Islet of Langerhans (tissue), 1 donor: ENCODE data around the gene PDE6B.
"Not testable (repeated sequence)": the region's sequence is repeated elsewhere in the genome, so short reads cannot be mapped to it uniquely, and the experiment has no call there.

Experiments used
- FAIRE-seq: peaks from one replicate; lab custom pipeline; 2011; peaks lifted over from hg19 to GRCh38; lab: Jason Lieb, UNC

Gene PDE6B

GRCh38 chr4:622071-622995, 3.0 kb upstream of the PDE6B start:
- no peak for FAIRE-seq

GRCh38 chr4:622996-623913, 2.1 kb upstream of the PDE6B start:
- no peak for FAIRE-seq

- no peak for FAIRE-seq
Measured at GRCh38 chr4:623914-624566, 1.3 kb upstream of the PDE6B start.

GRCh38 chr4:625631-626161, 323 bp downstream of the PDE6B start:
- FAIRE-seq, result no peak

GRCh38 chr4:626201-627091, 1.1 kb downstream of the PDE6B start:
- FAIRE-seq, result no peak

- FAIRE-seq, result no peak
Measured at GRCh38 chr4:627347-628125, 2.2 kb downstream of the PDE6B start.

GRCh38 chr4:628311-628741, 3.0 kb downstream of the PDE6B start:
- FAIRE-seq, result no peak

GRCh38 chr4:628821-629635, 3.7 kb downstream of the PDE6B start:
- FAIRE-seq, result no peak

- no peak for FAIRE-seq
Measured at GRCh38 chr4:629636-629914, 4.2 kb downstream of the PDE6B start.

- FAIRE-seq, result no peak
Measured at GRCh38 chr4:629915-630641, 4.7 kb downstream of the PDE6B start.

GRCh38 chr4:630656-631055, 5.3 kb downstream of the PDE6B start:
- FAIRE-seq, result no peak

GRCh38 chr4:632196-632790, 6.9 kb downstream of the PDE6B start:
- FAIRE-seq, result no peak

GRCh38 chr4:632926-633325, 7.6 kb downstream of the PDE6B start:
- no peak for FAIRE-seq

GRCh38 chr4:633406-633805, 8.0 kb downstream of the PDE6B start:
- FAIRE-seq, result no peak

GRCh38 chr4:633976-634598, 8.7 kb downstream of the PDE6B start:
- no peak for FAIRE-seq

GRCh38 chr4:634599-634985, 9.2 kb downstream of the PDE6B start:
- FAIRE-seq, result no peak

- FAIRE-seq, result not testable (repeated sequence)
Measured at GRCh38 chr4:635066-635835, 9.9 kb downstream of the PDE6B start.
